ENCODE measurements around the gene SOS2. TPM values are rescaled to one million over a fixed set of nuclear protein-coding genes. Genes with fewer than 3 reads are reported as not detected.

The SOS2 gene
- total and polyA plus RNA-seq, 10 of the 15 experiments (the other 5 are each of a cell fraction or from before 2014, with no cell fraction given): 2.1 to 16.8 (median 8.4) TPM

GRCh38 chr14:50230701-50231474 lies 490 bp downstream of the SOS2 start (continued):
- TF ChIP-seq MLLT1 (IDR thresholded peaks at IDR 0.05): no peak
- TF ChIP-seq MTA3 (IDR thresholded peaks at IDR 0.05; ENCODE audit: borderline replicate concordance, low read length): no peak
- TF ChIP-seq, protein P1, sequence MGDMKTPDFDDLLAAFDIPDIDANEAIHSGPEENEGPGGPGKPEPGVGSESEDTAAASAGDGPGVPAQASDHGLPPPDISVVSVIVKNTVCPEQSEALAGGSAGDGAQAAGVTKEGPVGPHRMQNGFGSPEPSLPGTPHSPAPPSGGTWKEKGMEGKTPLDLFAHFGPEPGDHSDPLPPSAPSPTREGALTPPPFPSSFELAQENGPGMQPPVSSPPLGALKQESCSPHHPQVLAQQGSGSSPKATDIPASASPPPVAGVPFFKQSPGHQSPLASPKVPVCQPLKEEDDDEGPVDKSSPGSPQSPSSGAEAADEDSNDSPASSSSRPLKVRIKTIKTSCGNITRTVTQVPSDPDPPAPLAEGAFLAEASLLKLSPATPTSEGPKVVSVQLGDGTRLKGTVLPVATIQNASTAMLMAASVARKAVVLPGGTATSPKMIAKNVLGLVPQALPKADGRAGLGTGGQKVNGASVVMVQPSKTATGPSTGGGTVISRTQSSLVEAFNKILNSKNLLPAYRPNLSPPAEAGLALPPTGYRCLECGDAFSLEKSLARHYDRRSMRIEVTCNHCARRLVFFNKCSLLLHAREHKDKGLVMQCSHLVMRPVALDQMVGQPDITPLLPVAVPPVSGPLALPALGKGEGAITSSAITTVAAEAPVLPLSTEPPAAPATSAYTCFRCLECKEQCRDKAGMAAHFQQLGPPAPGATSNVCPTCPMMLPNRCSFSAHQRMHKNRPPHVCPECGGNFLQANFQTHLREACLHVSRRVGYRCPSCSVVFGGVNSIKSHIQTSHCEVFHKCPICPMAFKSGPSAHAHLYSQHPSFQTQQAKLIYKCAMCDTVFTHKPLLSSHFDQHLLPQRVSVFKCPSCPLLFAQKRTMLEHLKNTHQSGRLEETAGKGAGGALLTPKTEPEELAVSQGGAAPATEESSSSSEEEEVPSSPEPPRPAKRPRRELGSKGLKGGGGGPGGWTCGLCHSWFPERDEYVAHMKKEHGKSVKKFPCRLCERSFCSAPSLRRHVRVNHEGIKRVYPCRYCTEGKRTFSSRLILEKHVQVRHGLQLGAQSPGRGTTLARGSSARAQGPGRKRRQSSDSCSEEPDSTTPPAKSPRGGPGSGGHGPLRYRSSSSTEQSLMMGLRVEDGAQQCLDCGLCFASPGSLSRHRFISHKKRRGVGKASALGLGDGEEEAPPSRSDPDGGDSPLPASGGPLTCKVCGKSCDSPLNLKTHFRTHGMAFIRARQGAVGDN (IDR thresholded peaks at IDR 0.05): no peak
- 0 out of 2 replicates have a peak, but pooled peaks have one; percentile 29 for TF ChIP-seq NBN (IDR thresholded peaks at IDR 0.05)
- TF ChIP-seq, protein P2, sequence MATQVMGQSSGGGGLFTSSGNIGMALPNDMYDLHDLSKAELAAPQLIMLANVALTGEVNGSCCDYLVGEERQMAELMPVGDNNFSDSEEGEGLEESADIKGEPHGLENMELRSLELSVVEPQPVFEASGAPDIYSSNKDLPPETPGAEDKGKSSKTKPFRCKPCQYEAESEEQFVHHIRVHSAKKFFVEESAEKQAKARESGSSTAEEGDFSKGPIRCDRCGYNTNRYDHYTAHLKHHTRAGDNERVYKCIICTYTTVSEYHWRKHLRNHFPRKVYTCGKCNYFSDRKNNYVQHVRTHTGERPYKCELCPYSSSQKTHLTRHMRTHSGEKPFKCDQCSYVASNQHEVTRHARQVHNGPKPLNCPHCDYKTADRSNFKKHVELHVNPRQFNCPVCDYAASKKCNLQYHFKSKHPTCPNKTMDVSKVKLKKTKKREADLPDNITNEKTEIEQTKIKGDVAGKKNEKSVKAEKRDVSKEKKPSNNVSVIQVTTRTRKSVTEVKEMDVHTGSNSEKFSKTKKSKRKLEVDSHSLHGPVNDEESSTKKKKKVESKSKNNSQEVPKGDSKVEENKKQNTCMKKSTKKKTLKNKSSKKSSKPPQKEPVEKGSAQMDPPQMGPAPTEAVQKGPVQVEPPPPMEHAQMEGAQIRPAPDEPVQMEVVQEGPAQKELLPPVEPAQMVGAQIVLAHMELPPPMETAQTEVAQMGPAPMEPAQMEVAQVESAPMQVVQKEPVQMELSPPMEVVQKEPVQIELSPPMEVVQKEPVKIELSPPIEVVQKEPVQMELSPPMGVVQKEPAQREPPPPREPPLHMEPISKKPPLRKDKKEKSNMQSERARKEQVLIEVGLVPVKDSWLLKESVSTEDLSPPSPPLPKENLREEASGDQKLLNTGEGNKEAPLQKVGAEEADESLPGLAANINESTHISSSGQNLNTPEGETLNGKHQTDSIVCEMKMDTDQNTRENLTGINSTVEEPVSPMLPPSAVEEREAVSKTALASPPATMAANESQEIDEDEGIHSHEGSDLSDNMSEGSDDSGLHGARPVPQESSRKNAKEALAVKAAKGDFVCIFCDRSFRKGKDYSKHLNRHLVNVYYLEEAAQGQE (IDR thresholded peaks at IDR 0.05; ENCODE audit: low read depth, low read length): no peak
